D721Med (cell line): ENCODE measurements around the gene SBNO1.
"Not testable (repeated sequence)": the region's sequence is repeated elsewhere in the genome, so short reads cannot be mapped to it uniquely, and the experiment has no call there.

Experiments
- DNase-seq: peaks from one replicate; pipeline ENCODE4 v3.0.0; 2011; ENCODE audit warnings: low spot score; ENCODE audit not compliant: insufficient read length
- FAIRE-seq: peaks from 2 replicates; lab custom pipeline; 2011; peaks lifted over from hg19 to GRCh38; lab: Jason Lieb, UNC
- CTCF ChIP-seq: IDR thresholded peaks from 2 replicates; pipeline ENCODE4 v1.5.1; 2012; ENCODE audit warnings: mild to moderate bottlenecking, control low read depth; ENCODE audit not compliant: insufficient read depth; ENCODE audit errors: missing control alignments

The SBNO1 gene

GRCh38 chr12:123335490-123335889 is 29.2 kb downstream of the SBNO1 start:
- FAIRE-seq (no peak), DNase-seq (no peak)
- no peak for TF ChIP-seq CTCF

DNA sequence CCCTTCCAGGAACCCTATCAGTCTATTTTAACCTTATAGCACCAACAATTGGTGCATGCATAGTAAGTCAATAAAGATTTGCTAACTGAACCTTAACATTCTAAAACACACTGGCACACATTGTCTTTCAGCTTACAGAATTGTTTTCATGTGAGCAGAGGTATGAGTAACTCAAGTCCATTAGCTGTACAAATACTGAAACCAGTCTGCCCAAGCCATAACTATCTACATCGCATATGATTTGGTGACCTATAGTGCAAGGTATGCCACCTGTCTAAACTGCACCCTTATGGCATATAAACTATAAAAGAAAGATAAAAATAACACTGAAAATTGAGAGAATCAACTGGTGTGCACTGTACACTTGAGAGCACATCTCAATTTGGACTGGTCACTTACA is 34.8 kb downstream of the SBNO1 start:
- TF ChIP-seq CTCF = no peak
- DNase-seq = no peak
- FAIRE-seq = no peak

- FAIRE-seq (no peak), DNase-seq (no peak)
- TF ChIP-seq CTCF = no peak
Observed at GRCh38 chr12:123319826-123320225, 44.8 kb downstream of the SBNO1 start.

GRCh38 chr12:123319273-123319672 is 45.4 kb downstream of the SBNO1 start:
- no peak for TF ChIP-seq CTCF
- no peak for FAIRE-seq
- no peak for DNase-seq

GRCh38 chr12:123313046-123313445 is 51.6 kb downstream of the SBNO1 start:
- not testable (repeated sequence) for DNase-seq, FAIRE-seq

DNA sequence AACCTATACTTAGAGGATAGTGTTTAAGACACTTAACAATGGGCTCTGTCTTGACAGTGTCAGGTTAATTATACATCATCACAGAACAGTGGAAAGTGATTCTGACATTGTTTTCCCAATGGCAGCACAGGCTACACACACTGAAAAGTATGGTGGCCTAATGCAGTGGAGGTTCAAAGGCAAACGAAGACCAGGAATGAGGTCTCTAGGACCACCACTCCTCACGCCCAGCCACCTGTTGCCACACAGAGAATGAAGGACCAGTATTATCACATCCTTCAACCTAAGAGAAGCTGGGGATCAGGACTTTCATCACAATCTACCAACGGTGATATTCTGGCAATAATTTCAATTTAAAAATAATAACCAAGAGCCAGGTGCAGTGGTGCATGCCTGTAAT is 58.4 kb downstream of the SBNO1 start:
- no peak for TF ChIP-seq CTCF
- FAIRE-seq (no peak), DNase-seq (no peak)

DNA sequence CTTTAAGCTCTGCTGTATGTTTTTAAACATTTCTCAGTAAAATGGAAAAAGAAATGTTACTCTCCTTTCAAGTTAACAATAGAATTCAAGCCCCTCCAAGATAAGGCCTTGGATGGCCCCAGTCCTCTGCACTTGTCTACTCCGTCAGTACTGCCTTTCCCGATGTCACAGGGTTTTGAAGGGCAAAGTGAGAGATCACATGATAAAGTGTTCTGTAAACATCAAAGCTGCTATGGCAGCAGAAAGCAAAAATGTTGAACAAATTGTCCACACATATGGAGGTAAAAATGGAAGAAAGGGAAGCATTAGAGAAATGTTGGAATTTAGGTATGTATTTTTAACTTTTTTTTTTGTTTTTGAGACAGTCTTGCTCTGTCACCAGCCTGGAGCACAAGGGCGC is 59.5 kb downstream of the SBNO1 start:
- FAIRE-seq (no peak), DNase-seq (no peak)
- TF ChIP-seq CTCF = no peak

GRCh38 chr12:123293178-123293760 is 71.4 kb downstream of the SBNO1 start:
- TF ChIP-seq CTCF = no peak
- no peak for FAIRE-seq

More at GRCh38 chr12:123293178-123293760, 71.4 kb downstream of the SBNO1 start:
- no peak for DNase-seq
